Fibroblast of upper back skin (primary cell): Measurements from ENCODE around the gene HOXA2.

ENCODE experiments used
- DNase-seq: peaks from one replicate; pipeline ENCODE4 v3.0.0-alpha.2; 2013

Gene HOXA2

GRCh38 chr7:27141137-27141922 is 38.8 kb upstream of the HOXA2 start:
- DNase-seq, result no peak

- no peak for DNase-seq
These were observed 37.8 kb upstream of the HOXA2 start for GRCh38 chr7:27140126-27140857.

GRCh38 chr7:27139334-27140125 is 37.0 kb upstream of the HOXA2 start:
- no peak for DNase-seq

GRCh38 chr7:27138985-27139333 is 36.5 kb upstream of the HOXA2 start:
- no peak for DNase-seq

GRCh38 chr7:27138472-27138871 is 36.0 kb upstream of the HOXA2 start:
- DNase-seq, result no peak

GRCh38 chr7:27137640-27138315 is 35.3 kb upstream of the HOXA2 start:
- DNase-seq, result no peak

GRCh38 chr7:27134392-27134791 is 31.9 kb upstream of the HOXA2 start:
- DNase-seq, result peak; percentile 91

GRCh38 chr7:27133409-27134231 is 31.1 kb upstream of the HOXA2 start:
- no peak for DNase-seq

GRCh38 chr7:27132978-27133377 is 30.5 kb upstream of the HOXA2 start:
- no peak for DNase-seq

- DNase-seq, result no peak
These were observed 29.7 kb upstream of the HOXA2 start for GRCh38 chr7:27132214-27132613.

- DNase-seq, result no peak
These were observed 28.9 kb upstream of the HOXA2 start for GRCh38 chr7:27131390-27131819.

GRCh38 chr7:27130540-27131389 is 28.3 kb upstream of the HOXA2 start, which contains the start of gene HOXA4:
HOXA4 (minus strand) TSS chr7:27130757; CDS start chr7:27130733, 24 bp downstream.
- peak; percentile 86 for DNase-seq

- no peak for DNase-seq
These were observed 27.5 kb upstream of the HOXA2 start for GRCh38 chr7:27129729-27130539.

GRCh38 chr7:27128776-27129728 is 26.6 kb upstream of the HOXA2 start:
- DNase-seq, result no peak

GRCh38 chr7:27128034-27128433 is 25.6 kb upstream of the HOXA2 start:
- peak; percentile 70 for DNase-seq

GRCh38 chr7:27126596-27127327 is 24.3 kb upstream of the HOXA2 start:
- DNase-seq, result no peak

- no peak for DNase-seq
These were observed 23.5 kb upstream of the HOXA2 start for GRCh38 chr7:27125986-27126394.
